B cell (primary cell): ENCODE results near the gene RAP1GDS1. TPM values are rescaled to one million over a fixed set of nuclear protein-coding genes. Genes with fewer than 3 reads are reported as not detected.
A peak's percentile ranks its signal among the peaks of the same experiment; 100 is the strongest.

Experiments
- ATAC-seq: fragments of 200-7000 bp; cut with Tn5 transposase; one replicate; pipeline ENCODE4 v1.10.0; 2021; ENCODE audit warnings: low read depth, mild to moderate bottlenecking, moderate number of reproducible peaks, moderate library complexity
- CTCF ChIA-PET: fragments of 350-600 bp; sonication (Branson Sonifier 250); formaldehyde crosslinking; loops from one replicate; lab custom pipeline; 2021; ENCODE audit warnings: antibody characterized with exemption, inconsistent platforms; lab: Charles Lee
- POLR2A ChIA-PET: fragments of 350-600 bp; sonication (Branson Sonifier 250); formaldehyde crosslinking; loops from one replicate; lab custom pipeline; 2021; ENCODE audit warnings: antibody characterized with exemption; lab: Charles Lee
- DNase-seq: peaks from one replicate; pipeline ENCODE4 v3.0.0; 2013
- H2AFZ ChIP-seq: 2 replicates; pipeline ENCODE4 v1.6.1; 2012; ENCODE audit warnings: mild to moderate bottlenecking, low read depth, low read length; ENCODE audit not compliant: insufficient read depth, poor library complexity, severe bottlenecking
- H3K27ac ChIP-seq, 2 donors: 1 replicate in 1 of 2; 2 replicates in 1 of 2; pipeline ENCODE4 v1.5.1; 2012 to 2013; ENCODE audit warnings: low read length in 2 of 2, mild to moderate bottlenecking in 2 of 2, moderate library complexity in 1 of 2
- H3K27me3 ChIP-seq, 4 experiments: fragments of 200-600 bp in 1 of 4; sonication (generic) in 1 of 4; replicated peaks in 1 of 4; 1 replicate in 2 of 4; 2 replicates in 2 of 4; pipeline versions ENCODE4 v1.6.1 to v1.7.0; 2013 to 2016; ENCODE audit warnings: low read length in 3 of 4, mild to moderate bottlenecking in 2 of 4, mixed read lengths in 1 of 4, moderate library complexity in 1 of 4; ENCODE audit not compliant: insufficient read depth in 4 of 4, control insufficient read depth in 3 of 4; ENCODE audit errors: control extremely low read depth in 1 of 4
- H3K36me3 ChIP-seq, 2 experiments: replicated peaks in 1 of 2; 1 replicate in 1 of 2; 2 replicates in 1 of 2; pipeline versions ENCODE4 v1.6.1 to v1.7.1; 2013; ENCODE audit warnings: low read length in 1 of 2; ENCODE audit not compliant: insufficient read depth in 2 of 2, control insufficient read depth in 1 of 2; ENCODE audit errors: control extremely low read depth in 1 of 2, extremely low read depth in 1 of 2
- H3K4me1 ChIP-seq, 2 donors: fragments of 200-600 bp in 1 of 2; sonication (generic) in 1 of 2; 1 replicate in 1 of 2; 2 replicates in 1 of 2; pipeline versions ENCODE4 v1.5.1 to v1.6.1; 2013 to 2017; ENCODE audit warnings: low read length in 2 of 2; ENCODE audit not compliant: control insufficient read depth in 2 of 2, insufficient read depth in 2 of 2
- H3K4me2 ChIP-seq: replicated peaks from 2 replicates; pipeline ENCODE3; 2012; ENCODE audit warnings: mild to moderate bottlenecking, low read depth, low read length; ENCODE audit not compliant: poor library complexity, severe bottlenecking
- H3K4me3 ChIP-seq, 5 experiments: fragments of 200-600 bp in 1 of 5; sonication (generic) in 1 of 5; 1 replicate in 3 of 5; 2 replicates in 2 of 5; pipeline versions ENCODE4 v1.5.1 to v1.7.0; 2011 to 2016; ENCODE audit warnings: low read length in 4 of 5, mild to moderate bottlenecking in 4 of 5, low read depth in 2 of 5, control low read depth in 1 of 5, moderate library complexity in 1 of 5; ENCODE audit not compliant: insufficient read depth in 1 of 5; ENCODE audit errors: control extremely low read depth in 1 of 5, extremely low read depth in 1 of 5
- H3K79me2 ChIP-seq: fragments of 200-600 bp; sonication (generic); one replicate; pipeline ENCODE4 v1.6.0; 2016; ENCODE audit warnings: low read length; ENCODE audit not compliant: control insufficient read depth, insufficient read depth
- H3K9ac ChIP-seq: fragments of 200-600 bp; sonication (generic); 2 replicates; pipeline ENCODE4 v1.6.1; 2017; ENCODE audit warnings: mild to moderate bottlenecking, low read length, moderate library complexity
- H3K9me3 ChIP-seq, 3 donors: one replicate each; pipeline versions ENCODE4 v1.6.1 to v1.7.1; 2013; ENCODE audit warnings: low read length in 2 of 3; ENCODE audit not compliant: control insufficient read depth in 2 of 3, insufficient read depth in 1 of 3; ENCODE audit errors: control extremely low read depth in 1 of 3
- H4K20me1 ChIP-seq: 2 replicates; pipeline ENCODE4 v1.6.0; 2012; ENCODE audit warnings: mild to moderate bottlenecking, low read length; ENCODE audit not compliant: insufficient read depth, control insufficient read depth, poor library complexity, severe bottlenecking
- H3K27ac Mint-ChIP-seq: one replicate; pipeline ENCODE4 v1.8.0; 2021; ENCODE audit warnings: mixed read lengths
- H3K27me3 Mint-ChIP-seq: one replicate; pipeline ENCODE4 v1.8.0; 2021; ENCODE audit warnings: mixed read lengths
- H3K4me1 Mint-ChIP-seq: one replicate; pipeline ENCODE4 v1.8.0; 2021; ENCODE audit warnings: mixed read lengths
- H3K4me3 Mint-ChIP-seq: one replicate; pipeline ENCODE4 v1.8.0; 2021; ENCODE audit warnings: mixed read lengths
- H3K9me3 Mint-ChIP-seq: one replicate; pipeline ENCODE4 v1.8.0; 2022; ENCODE audit warnings: mixed read lengths; ENCODE audit not compliant: insufficient read depth
- CTCF ChIP-seq: fragments of 200-600 bp; IDR thresholded peaks from one replicate; pipeline ENCODE4 v1.8.0; 2022; ENCODE audit warnings: antibody characterized with exemption, mild to moderate bottlenecking
- EZH2 ChIP-seq: IDR thresholded peaks from 2 replicates; pipeline ENCODE4 v1.6.1; 2012; ENCODE audit warnings: borderline replicate concordance, low read depth, mild to moderate bottlenecking, moderate library complexity, low read length; ENCODE audit not compliant: insufficient read depth, poor library complexity, severe bottlenecking
- WGBS: methylation state at CpG from one replicate; pipeline ENCODE4 v1.1.5; 2013; ENCODE audit warnings: missing lambda C conversion rate; ENCODE audit not compliant: insufficient coverage; 5-methylcytosine and 5-hydroxymethylcytosine counted together
- intact Hi-C: fragments of 100-400 bp; cut with micrococcal nuclease; formaldehyde crosslinking; loops from one replicate; pipeline ENCODE4 v1.10.0; 2022
- polyA plus RNA-seq: library from polyadenylated mRNA; depleted of rRNA; stranded (reverse); fragments of >200 nt; gene quantifications from 2 replicates; pipeline ENCODE4 v1.2.3, GENCODE V29; 2012
- total RNA-seq, 2 donors: library from RNA; stranded (reverse); fragments of 120-200 nt in 1 of 2; gene quantifications; 1 replicate in 1 of 2; 2 replicates in 1 of 2; pipeline versions ENCODE4 v1.2.3 to v1.2.4, GENCODE V29; 2013 to 2022

The RAP1GDS1 gene
- total and polyA plus RNA-seq, 2 donors (not counting 1 experiment from before 2014, with no cell fraction given): 23.6 to 66.3 TPM

- peak overlapping the region; percentile 69 for H3K4me2 ChIP-seq
- no peaks in the 10 kb centered on the region for H3K36me3 ChIP-seq
- Mint-ChIP-seq H3K4me3 (peak overlapping the region; percentile 75), H3K27me3 (no peaks in the 10 kb centered on the region), H3K27ac (peak overlapping the region; percentile 8), H3K4me1 (peaks cover 22% of the 10 kb centered on the region), H3K9me3 (no peaks in the 10 kb centered on the region)
- TF ChIP-seq CTCF (no peak), EZH2 (no peak)
- peaks cover 4% of the 10 kb centered on the region for H3K79me2 ChIP-seq
- H3K27me3 ChIP-seq: no peaks in the 10 kb centered on the region
- H2AFZ ChIP-seq: peak overlapping the region; percentile 44
- ChIA-PET CTCF (no interaction called here), POLR2A (interaction anchor here (1.4 kb wide), 1 partner anchor 91 kb away, joined by 4 read pairs; the partner anchor contains the start of gene RAP1GDS1)
- H3K4me1 ChIP-seq: peaks cover 0 to 10% of the 10 kb centered on the region in 2 donors
- peak; percentile 8 for DNase-seq
- WGBS: 40% methylated on average over 1 of the region's 7 CpGs
- intact Hi-C loops: no loop called here
- ATAC-seq: no peak
- peaks cover 0 to 3% (median 2%) of the 10 kb centered on the region in 3 donors for H3K9me3 ChIP-seq
- peak overlapping the region; percentile 59 for H3K9ac ChIP-seq
- H3K27ac ChIP-seq: peak overlapping the region in 1 of 2 donors; percentile 50
- no peaks in the 10 kb centered on the region for H4K20me1 ChIP-seq
- H3K4me3 ChIP-seq: peak overlapping the region in 3 of 5 experiments; percentile 28 to 50 (median 37)
These were observed 91.2 kb downstream of the RAP1GDS1 start for GRCh38 chr4:98352396-98352795.

GRCh38 chr4:98352940-98353339 is 91.8 kb downstream of the RAP1GDS1 start:
- Mint-ChIP-seq H3K27ac (peak overlapping the region; percentile 8), H3K4me1 (peaks cover 22% of the 10 kb centered on the region), H3K9me3 (no peaks in the 10 kb centered on the region), H3K27me3 (no peaks in the 10 kb centered on the region), H3K4me3 (peak overlapping the region; percentile 75)
- TF ChIP-seq CTCF (no peak), EZH2 (no peak)
- H3K4me3 ChIP-seq: peak overlapping the region in 4 of 5 experiments; percentile 3 to 50 (median 32)
- DNase-seq: peak; percentile 22
- no peaks in the 10 kb centered on the region for H4K20me1 ChIP-seq
- no peaks in the 10 kb centered on the region for H3K27me3 ChIP-seq
- peak overlapping the region; percentile 69 for H3K4me2 ChIP-seq
- WGBS: no CpG with 5 or more reads among the region's 4 CpGs
- H3K79me2 ChIP-seq: peaks cover 4% of the 10 kb centered on the region
- H3K9me3 ChIP-seq: peaks cover 0 to 2% (median 0%) of the 10 kb centered on the region in 3 donors
- ATAC-seq: no peak
- intact Hi-C loops: no loop called here
- H2AFZ ChIP-seq: peak overlapping the region; percentile 44
- peaks cover 0 to 10% of the 10 kb centered on the region in 2 donors for H3K4me1 ChIP-seq
- POLR2A ChIA-PET: interaction anchor here (1.4 kb wide), 1 partner anchor 92 kb away, joined by 4 read pairs; the partner anchor contains the start of gene RAP1GDS1
- peak overlapping the region; percentile 59 for H3K9ac ChIP-seq
- H3K36me3 ChIP-seq: no peaks in the 10 kb centered on the region
- CTCF ChIA-PET: interaction anchor here (0.6 kb wide), 1 partner anchor 95 kb away, joined by 3 read pairs; no protein-coding TSS in a partner anchor
- H3K27ac ChIP-seq: peak overlapping the region in 1 of 2 donors; percentile 50
